NCI-H2107 treated with DMSO at 0.1 percent for 48 hours (cell line): ENCODE measurements around the gene MYOM3.

ENCODE experiments used
- DNase-seq: peaks from one replicate; lab custom pipeline; 2025; ENCODE audit not compliant: unreplicated experiment; lab: John Stamatoyannopoulos, UW

The MYOM3 gene

GRCh38 chr1:24007079-24007478 lies 104.9 kb downstream of the MYOM3 start:
- DNase-seq, result no peak
